ENCODE results near the gene RASGRP1.

RASGRP1 gene

GRCh38 chr15:38508647-38509046 is 56.0 kb downstream of the RASGRP1 start:
- H3K9me3 ChIP-seq (ENCODE audit: low read length), result no peaks in the 10 kb centered on the region
- H3K27ac ChIP-seq (ENCODE audit: low read depth, low read length, poor library complexity, severe bottlenecking), result no peak overlapping the region
- H3K4me1 ChIP-seq (ENCODE audit: insufficient read depth, low read length, severe bottlenecking), result no peaks in the 10 kb centered on the region
- peaks cover 58% of the 10 kb centered on the region for H3K36me3 ChIP-seq (ENCODE audit: insufficient read depth, low read length)
- no peaks in the 10 kb centered on the region for H4K20me1 ChIP-seq (ENCODE audit: insufficient read depth, low read length)
- H3K27me3 ChIP-seq (ENCODE audit: insufficient read depth, low read length), result no peaks in the 10 kb centered on the region
- no peak overlapping the region for H3K4me3 ChIP-seq (ENCODE audit: low read depth, low read length, poor library complexity, severe bottlenecking)
- no peak overlapping the region for H2AFZ ChIP-seq (ENCODE audit: low read length)
- H3K79me2 ChIP-seq (ENCODE audit: insufficient read depth, low read length), result no peaks in the 10 kb centered on the region
- H3F3A ChIP-seq (ENCODE audit: insufficient read depth, low read length), result no peaks in the 10 kb centered on the region
- TF ChIP-seq EZH2 (IDR thresholded peaks at IDR 0.05; ENCODE audit: borderline replicate concordance, low read length), result no peak
- TF ChIP-seq CTCF (IDR thresholded peaks at IDR 0.05; ENCODE audit: low read length), result no peak
- no peaks in the 10 kb centered on the region for H3K9me2 ChIP-seq (ENCODE audit: low read depth, low read length)
- no peak overlapping the region for H3K9ac ChIP-seq (ENCODE audit: low read length)
- no peak overlapping the region for H3K4me2 ChIP-seq (ENCODE audit: low read length)

- H3F3A ChIP-seq (ENCODE audit: insufficient read depth, low read length), result no peaks in the 10 kb centered on the region
- no peak overlapping the region for H3K4me2 ChIP-seq (ENCODE audit: low read length)
- no peaks in the 10 kb centered on the region for H3K9me2 ChIP-seq (ENCODE audit: low read depth, low read length)
- H3K79me2 ChIP-seq (ENCODE audit: insufficient read depth, low read length), result no peaks in the 10 kb centered on the region
- TF ChIP-seq EZH2 (IDR thresholded peaks at IDR 0.05; ENCODE audit: borderline replicate concordance, low read length) (no peak), CTCF (IDR thresholded peaks at IDR 0.05; ENCODE audit: low read length) (no peak)
- H3K27ac ChIP-seq (ENCODE audit: low read depth, low read length, poor library complexity, severe bottlenecking), result no peak overlapping the region
- no peak overlapping the region for H2AFZ ChIP-seq (ENCODE audit: low read length)
- no peak overlapping the region for H3K9ac ChIP-seq (ENCODE audit: low read length)
- no peaks in the 10 kb centered on the region for H3K4me1 ChIP-seq (ENCODE audit: insufficient read depth, low read length, severe bottlenecking)
- no peaks in the 10 kb centered on the region for H3K27me3 ChIP-seq (ENCODE audit: insufficient read depth, low read length)
- peaks cover 57% of the 10 kb centered on the region for H3K36me3 ChIP-seq (ENCODE audit: insufficient read depth, low read length)
- H3K4me3 ChIP-seq (ENCODE audit: low read depth, low read length, poor library complexity, severe bottlenecking), result no peak overlapping the region
- H4K20me1 ChIP-seq (ENCODE audit: insufficient read depth, low read length), result no peaks in the 10 kb centered on the region
- no peaks in the 10 kb centered on the region for H3K9me3 ChIP-seq (ENCODE audit: low read length)
These were observed 57.0 kb downstream of the RASGRP1 start for GRCh38 chr15:38507570-38507969.

- Histone ChIP-seq H3K27ac (ENCODE audit: low read depth, low read length, poor library complexity, severe bottlenecking) (no peak overlapping the region), H3K4me2 (ENCODE audit: low read length) (no peak overlapping the region), H3K27me3 (ENCODE audit: insufficient read depth, low read length) (no peaks in the 10 kb centered on the region), H3K79me2 (ENCODE audit: insufficient read depth, low read length) (no peaks in the 10 kb centered on the region), H3K9me3 (ENCODE audit: low read length) (no peaks in the 10 kb centered on the region), H3K4me3 (ENCODE audit: low read depth, low read length, poor library complexity, severe bottlenecking) (no peak overlapping the region), H4K20me1 (ENCODE audit: insufficient read depth, low read length) (no peaks in the 10 kb centered on the region), H3K9me2 (ENCODE audit: low read depth, low read length) (no peaks in the 10 kb centered on the region), H3F3A (ENCODE audit: insufficient read depth, low read length) (no peaks in the 10 kb centered on the region), H2AFZ (ENCODE audit: low read length) (no peak overlapping the region), H3K4me1 (ENCODE audit: insufficient read depth, low read length, severe bottlenecking) (no peaks in the 10 kb centered on the region), H3K36me3 (ENCODE audit: insufficient read depth, low read length) (peaks cover 62% of the 10 kb centered on the region), H3K9ac (ENCODE audit: low read length) (no peak overlapping the region)
- no peak for TF ChIP-seq CTCF (IDR thresholded peaks at IDR 0.05; ENCODE audit: low read length)
- no peak for TF ChIP-seq EZH2 (IDR thresholded peaks at IDR 0.05; ENCODE audit: borderline replicate concordance, low read length)
These were observed 57.6 kb downstream of the RASGRP1 start for GRCh38 chr15:38506997-38507396.
